CD14-positive monocyte (primary cell): Measurements from ENCODE around the gene FAM72A. TPM values are rescaled to one million over a fixed set of nuclear protein-coding genes. Genes with fewer than 3 reads are reported as not detected.
"Not testable (repeated sequence)": the region's sequence is repeated elsewhere in the genome, so short reads cannot be mapped to it uniquely, and the experiment has no call there.

ENCODE experiments used
- DNase-seq, 3 donors: peaks; one replicate each; pipeline ENCODE4 v3.0.0-alpha.2; 2011 to 2022
- H2AFZ ChIP-seq: 2 replicates; pipeline ENCODE4 v1.6.0; 2012; ENCODE audit warnings: mild to moderate bottlenecking, low read depth, low read length, inconsistent platforms; ENCODE audit not compliant: insufficient read depth, poor library complexity, severe bottlenecking
- H3K27ac ChIP-seq, 2 donors: 1 replicate in 1 of 2; 2 replicates in 1 of 2; pipeline ENCODE4 v1.5.1; 2012 to 2013; ENCODE audit warnings: low read length in 2 of 2, control low read depth in 1 of 2, inconsistent platforms in 1 of 2, low read depth in 1 of 2, mild to moderate bottlenecking in 1 of 2
- H3K27me3 ChIP-seq, 2 donors: one replicate each; pipeline versions ENCODE4 v1.6.0 to v1.6.1; 2011 to 2013; ENCODE audit warnings: low read length in 2 of 2; ENCODE audit not compliant: control insufficient read depth in 2 of 2, insufficient read depth in 2 of 2
- H3K36me3 ChIP-seq, 2 donors: replicated peaks in 1 of 2; 1 replicate in 1 of 2; 2 replicates in 1 of 2; pipeline versions ENCODE4 v1.5.1 to v1.6.1; 2012 to 2013; ENCODE audit warnings: low read length in 2 of 2, control low read depth in 1 of 2, inconsistent platforms in 1 of 2, mild to moderate bottlenecking in 1 of 2; ENCODE audit not compliant: insufficient read depth in 2 of 2, control insufficient read depth in 1 of 2
- H3K4me1 ChIP-seq, 2 donors: 1 replicate in 1 of 2; 2 replicates in 1 of 2; pipeline versions ENCODE4 v1.5.1 to v1.6.1; 2012 to 2013; ENCODE audit warnings: low read length in 2 of 2, control low read depth in 1 of 2, inconsistent platforms in 1 of 2, mild to moderate bottlenecking in 1 of 2, moderate library complexity in 1 of 2; ENCODE audit not compliant: insufficient read depth in 2 of 2, control insufficient read depth in 1 of 2
- H3K4me2 ChIP-seq: replicated peaks from 2 replicates; pipeline ENCODE3; 2012; ENCODE audit warnings: low read length, moderate library complexity, mild to moderate bottlenecking; ENCODE audit not compliant: poor library complexity, severe bottlenecking; ENCODE audit errors: extremely low read depth
- H3K4me3 ChIP-seq, 3 experiments: fragments of 200-600 bp in 1 of 3; sonication (generic) in 1 of 3; replicated peaks in 1 of 3; 1 replicate in 2 of 3; 2 replicates in 1 of 3; pipeline ENCODE4 v1.5.1; 2011 to 2013; ENCODE audit warnings: low read length in 3 of 3, mild to moderate bottlenecking in 3 of 3, control low read depth in 2 of 3, low read depth in 2 of 3, inconsistent platforms in 1 of 3, moderate library complexity in 1 of 3
- H3K79me2 ChIP-seq: 2 replicates; pipeline ENCODE4 v1.6.0; 2012; ENCODE audit warnings: mild to moderate bottlenecking, control low read depth, inconsistent platforms, low read length, moderate library complexity; ENCODE audit not compliant: insufficient read depth
- H3K9ac ChIP-seq: 2 replicates; pipeline ENCODE4 v1.6.0; 2017; ENCODE audit warnings: low read length, mild to moderate bottlenecking; ENCODE audit not compliant: insufficient read depth, poor library complexity, severe bottlenecking
- H3K9me3 ChIP-seq, 2 donors: replicated peaks in 1 of 2; 1 replicate in 1 of 2; 2 replicates in 1 of 2; pipeline versions ENCODE4 v1.5.1 to v1.6.1; 2012 to 2013; ENCODE audit warnings: low read length in 2 of 2, control low read depth in 1 of 2; ENCODE audit not compliant: control insufficient read depth in 1 of 2, insufficient read depth in 1 of 2
- H4K20me1 ChIP-seq: 2 replicates; pipeline ENCODE4 v1.6.0; 2012; ENCODE audit warnings: mild to moderate bottlenecking, low read length, control low read depth, moderate library complexity; ENCODE audit not compliant: insufficient read depth
- H3K27ac Mint-ChIP-seq, 7 donors: one replicate each; pipeline ENCODE4 v1.8.0; 2020; ENCODE audit warnings: mild to moderate bottlenecking in 7 of 7, mixed read lengths in 7 of 7, moderate library complexity in 6 of 7, inconsistent platforms in 2 of 7
- H3K27me3 Mint-ChIP-seq, 3 donors: one replicate each; pipeline ENCODE4 v1.8.0; 2021 to 2022; ENCODE audit warnings: low read depth in 3 of 3, mild to moderate bottlenecking in 3 of 3, mixed read lengths in 3 of 3, moderate library complexity in 3 of 3, inconsistent platforms in 1 of 3
- H3K36me3 Mint-ChIP-seq, 2 donors: one replicate each; pipeline ENCODE4 v1.8.0; 2020; ENCODE audit warnings: mixed read lengths in 2 of 2, inconsistent platforms in 1 of 2, mild to moderate bottlenecking in 1 of 2
- H3K4me1 Mint-ChIP-seq: one replicate; pipeline ENCODE4 v1.8.0; 2020; ENCODE audit warnings: mild to moderate bottlenecking, mixed read lengths
- H3K4me3 Mint-ChIP-seq, 2 donors: one replicate each; pipeline ENCODE4 v1.8.0; 2020; ENCODE audit warnings: mild to moderate bottlenecking in 2 of 2, mixed read lengths in 2 of 2, moderate library complexity in 1 of 2
- H3K9me3 Mint-ChIP-seq, 7 donors: one replicate each; pipeline ENCODE4 v1.8.0; 2020 to 2022; ENCODE audit warnings: mixed read lengths in 7 of 7, mild to moderate bottlenecking in 6 of 7, moderate library complexity in 6 of 7, inconsistent platforms in 2 of 7
- WGBS: methylation state at CpG from one replicate; pipeline ENCODE4 v1.1.5; 2013; ENCODE audit warnings: missing lambda C conversion rate; ENCODE audit not compliant: insufficient coverage; 5-methylcytosine and 5-hydroxymethylcytosine counted together
- intact Hi-C, 2 donors: fragments of 100-400 bp; cut with micrococcal nuclease; formaldehyde crosslinking; loops; one replicate each; pipeline versions ENCODE4 v1.15.0 to v1.15.1; 2023
- polyA plus RNA-seq, 3 donors: library from polyadenylated mRNA; depleted of rRNA in 1 of 3; unstranded in 2 of 3; stranded (reverse) in 1 of 3; fragments of 300-500 nt in 2 of 3; fragments of >200 nt in 1 of 3; fragmentation: Illumina TruSeq in 2 of 3; gene quantifications; 1 replicate in 2 of 3; 2 replicates in 1 of 3; pipeline ENCODE4 v1.2.3, GENCODE V29; 2012 to 2021

Gene FAM72A
- polyA plus RNA-seq, 3 donors: 3.9 to 6.3 (median 6.0) TPM

GRCh38 chr1:206178061-206178989, 24.3 kb downstream of the FAM72A start:
- WGBS: no CpG with 5 or more reads among the region's 9 CpGs
- H3K9me3 ChIP-seq, H3K4me3 ChIP-seq, H3K9ac ChIP-seq, H3K36me3 Mint-ChIP-seq, H2AFZ ChIP-seq, intact Hi-C loops, H3K9me3 Mint-ChIP-seq, H4K20me1 ChIP-seq, H3K27me3 Mint-ChIP-seq, H3K27me3 ChIP-seq, H3K36me3 ChIP-seq, H3K79me2 ChIP-seq, H3K4me2 ChIP-seq: not testable (repeated sequence)
- Mint-ChIP-seq H3K4me1 (peaks cover 20% of the 10 kb centered on the region), H3K27ac (peak overlapping the region; percentile 76 to 89 (median 85)), H3K4me3 (peak overlapping the region in 1 of 2 donors; percentile 44)
- peaks cover 20 to 29% of the 10 kb centered on the region in 2 donors for H3K4me1 ChIP-seq
- DNase-seq: peak; percentile 51 to 68 (median 63)
- H3K27ac ChIP-seq: peak overlapping the region in 1 of 2 donors; percentile 68

- H2AFZ ChIP-seq, H4K20me1 ChIP-seq, H3K4me2 ChIP-seq, H3K4me3 Mint-ChIP-seq, H3K36me3 Mint-ChIP-seq, intact Hi-C loops, H3K4me3 ChIP-seq, H3K9ac ChIP-seq, H3K36me3 ChIP-seq, H3K9me3 Mint-ChIP-seq, H3K27ac ChIP-seq, H3K79me2 ChIP-seq, H3K27me3 Mint-ChIP-seq, DNase-seq, H3K9me3 ChIP-seq, H3K27me3 ChIP-seq: not testable (repeated sequence)
- peaks cover 18% of the 10 kb centered on the region for H3K4me1 Mint-ChIP-seq
- H3K4me1 ChIP-seq: peaks cover 20 to 29% of the 10 kb centered on the region in 2 donors
- peak overlapping the region in 6 of 7 donors; percentile 33 to 91 (median 78) for H3K27ac Mint-ChIP-seq
- no CpG with 5 or more reads among the region's 2 CpGs for whole genome bisulfite sequencing
Observed at GRCh38 chr1:206176114-206176502, 26.5 kb downstream of the FAM72A start.
